Adrenal gland (tissue), 5 donors: ENCODE results near the gene YAF2.

Experiments used
- CTCF ChIP-seq, 6 experiments: fragments of 450-650 bp in 4 of 6; fragments of 200-600 bp in 2 of 6; sonication (generic) in 1 of 6; IDR thresholded peaks; 1 replicate in 5 of 6; 2 replicates in 1 of 6; pipeline versions ENCODE4 v1.5.1 to v1.8.0; 2016 to 2021; ENCODE audit warnings: antibody characterized with exemption in 6 of 6, mild to moderate bottlenecking in 2 of 6, moderate library complexity in 1 of 6
- POLR2A ChIP-seq, 2 donors: fragments of 450-650 bp; IDR thresholded peaks; one replicate each; pipeline ENCODE4 v1.6.1; 2017; ENCODE audit warnings: antibody characterized with exemption in 2 of 2, mild to moderate bottlenecking in 2 of 2, moderate library complexity in 1 of 2
- donor health status: DM: no; HTN: no; CAD: no.

- TF ChIP-seq POLR2A (IDR thresholded peaks at IDR 0.05) (no peak), CTCF (IDR thresholded peaks at IDR 0.05) (no peak)
These were observed 45.8 kb downstream of the YAF2 start for GRCh38 chr12:42192258-42192657.
